Measurements from ENCODE around the gene FBXO10. TPM values are rescaled to one million over a fixed set of nuclear protein-coding genes. Genes with fewer than 3 reads are reported as not detected.

The FBXO10 gene
- total and polyA plus RNA-seq, 2 of the 8 experiments (the other 6 are each of a cell fraction or from before 2014, with no cell fraction given) = 13.1 to 13.9 TPM

GRCh38 chr9:37565661-37566618, 10.2 kb downstream of the FBXO10 start:
- Histone ChIP-seq H3K9ac (replicated peaks in 1 of 4; ENCODE audit: extremely low read depth in 1 of 4, low read depth in 3 of 4, low read length in 3 of 4) (no peak overlapping the region; a peak in 1 of 7 replicates), H2BK20ac (ENCODE audit: low read length) (no peak overlapping the region), H4K91ac (replicated peaks; ENCODE audit: insufficient read length, low read length) (no peak overlapping the region), H4K5ac (ENCODE audit: insufficient read length, low read depth, low read length) (no peak overlapping the region), H3K4me3 (ENCODE audit: extremely low read depth in 1 of 4, insufficient read depth in 2 of 4, low read depth in 3 of 4, low read length in 4 of 4) (no peak overlapping the region), H3K4me1 (replicated peaks in 1 of 4; ENCODE audit: control insufficient read depth in 3 of 4, insufficient read depth in 4 of 4, low read length in 3 of 4) (peaks cover 0 to 6% (median 1%) of the 10 kb centered on the region in 4 experiments; a peak in 4 of 7 replicates), H3K18ac (ENCODE audit: extremely low read depth, low read length) (0 out of 2 replicates have a peak overlapping the region, but pooled peaks have one; percentile 13), H3K9me3 (ENCODE audit: insufficient read depth in 2 of 2, low read depth in 1 of 2, low read length in 1 of 2) (peaks cover 10 to 12% of the 10 kb centered on the region in 2 experiments; a peak in 3 of 4 replicates), H2BK15ac (ENCODE audit: low read length) (no peak overlapping the region), H3K79me1 (ENCODE audit: low read depth, low read length) (no peaks in the 10 kb centered on the region), H2AFZ (ENCODE audit: low read length) (no peak overlapping the region), H3K4ac (replicated peaks; ENCODE audit: insufficient read length, low read depth, low read length) (no peak overlapping the region), H3K14ac (ENCODE audit: insufficient read length) (no peak overlapping the region), H2BK5ac (ENCODE audit: low read depth, low read length) (no peak overlapping the region), H3K56ac (replicated peaks; ENCODE audit: insufficient read length, low read depth, low read length) (no peak overlapping the region), H3K4me2 (ENCODE audit: insufficient read depth in 1 of 2, low read depth in 2 of 2, low read length in 2 of 2) (no peak overlapping the region; a peak in 2 of 4 replicates), H2AK5ac (ENCODE audit: low read depth, low read length) (no peak overlapping the region), H3K79me2 (ENCODE audit: control insufficient read depth in 1 of 2, insufficient read depth in 2 of 2, low read length in 2 of 2) (peaks cover 0 to 11% of the 10 kb centered on the region in 2 experiments; a peak in 1 of 4 replicates), H4K20me1 (replicated peaks in 1 of 2; ENCODE audit: control insufficient read depth in 1 of 2, insufficient read depth in 2 of 2, low read length in 2 of 2) (peaks cover 0 to 2% of the 10 kb centered on the region in 2 experiments), H2BK120ac (replicated peaks; ENCODE audit: low read depth, low read length) (no peak overlapping the region), H3K27me3 (replicated peaks in 1 of 4; ENCODE audit: control insufficient read depth in 3 of 4, extremely low read depth in 1 of 4, insufficient read depth in 3 of 4, low read length in 3 of 4) (no peaks in the 10 kb centered on the region), H4K8ac (ENCODE audit: extremely low read depth, insufficient read depth, low read length) (no peak overlapping the region), H3K27ac (ENCODE audit: low read depth, low read length) (no peak overlapping the region), H3K23ac (ENCODE audit: insufficient read length) (no peak overlapping the region), H3K23me2 (ENCODE audit: low read depth, low read length) (no peaks in the 10 kb centered on the region), H2BK12ac (ENCODE audit: low read depth, low read length) (no peak overlapping the region), H3K36me3 (ENCODE audit: control insufficient read depth in 2 of 4, insufficient read depth in 4 of 4, low read length in 3 of 4) (peaks cover 0 to 8% (median 3%) of the 10 kb centered on the region in 4 experiments; a peak in 3 of 8 replicates)
- FAIRE-seq = no peak
- WGBS, 2 experiments (ENCODE audit: extremely low coverage in 1 of 2, insufficient coverage in 1 of 2, insufficient read length in 1 of 2, insufficient replicate concordance in 2 of 2, low coverage in 1 of 2, low lambda C conversion rate in 2 of 2, missing lambda C conversion rate in 1 of 2) = 82% methylated on average over 6 of the region's 7 CpGs; no CpG with 5 or more reads in 1 of the 2 experiments
- no peak for DNase-seq (ENCODE audit: low read depth in 1 of 2, low spot score in 2 of 2)
- CTCF ChIA-PET (ENCODE audit: partially characterized antibody) = interaction anchor here (0.7 to 1.6 kb wide), 5 partner anchors 9 to 57 kb away, joined by 3 to 5 read pairs (median 3); no protein-coding TSS in a partner anchor
- TF ChIP-seq TCF12 (IDR thresholded peaks at IDR 0.05; ENCODE audit: low read depth, low read length) = no peak
- TF ChIP-seq CHD1 (IDR thresholded peaks at IDR 0.05; ENCODE audit: low read depth, low read length) = no peak
- TF ChIP-seq SIN3A (conservative IDR thresholded peaks at IDR 0.05 in 1 of 2, IDR thresholded peaks at IDR 0.05 in 1 of 2; ENCODE audit: low read depth in 1 of 2, low read length in 2 of 2) = no peak
- TF ChIP-seq SP4 (IDR thresholded peaks at IDR 0.05; ENCODE audit: low read length) = no peak
- TF ChIP-seq GTF2F1 (IDR thresholded peaks at IDR 0.05; ENCODE audit: borderline replicate concordance, low read depth, low read length) = no peak
- no peak for TF ChIP-seq GABPA (IDR thresholded peaks at IDR 0.05; ENCODE audit: borderline replicate concordance, insufficient read depth, low read length)
- no peak for TF ChIP-seq POLR2AphosphoS5 (IDR thresholded peaks at IDR 0.05; ENCODE audit: low read depth, low read length)
- no peak for TF ChIP-seq EP300 (IDR thresholded peaks at IDR 0.05; ENCODE audit: borderline replicate concordance in 1 of 2, low read depth in 2 of 2, low read length in 2 of 2)
- TF ChIP-seq POLR2A (IDR thresholded peaks at IDR 0.05; ENCODE audit: control extremely low read depth in 1 of 2, low read depth in 2 of 2, low read length in 2 of 2) = no peak
- TF ChIP-seq SP1 (IDR thresholded peaks at IDR 0.05; ENCODE audit: low read depth, low read length) = no peak
- no peak for TF ChIP-seq HDAC6 (IDR thresholded peaks at IDR 0.05; ENCODE audit: low read depth, low read length)
- TF ChIP-seq ASH2L (IDR thresholded peaks at IDR 0.05; ENCODE audit: low read length) = no peak
- POLR2A ChIA-PET (ENCODE audit: partially characterized antibody) = interaction anchor here (0.6 to 2.3 kb wide), 6 partner anchors 8 to 869 kb away, joined by 3 to 8 read pairs (median 4); partner anchors contain the start of genes FBXO10 and TOMM5
